Upper lobe of left lung (tissue), 4 donors: Measurements from ENCODE around the gene ALDOB.

Experiments
- CTCF ChIP-seq, 6 experiments: fragments of 450-650 bp in 4 of 6; fragments of 200-600 bp in 2 of 6; sonication (generic) in 2 of 6; IDR thresholded peaks; one replicate each; pipeline ENCODE4 v1.5.1; 2016 to 2019; ENCODE audit warnings: antibody characterized with exemption in 6 of 6
- EP300 ChIP-seq, 4 donors: sonication (generic); formaldehyde crosslinking; IDR thresholded peaks; one replicate each; pipeline ENCODE4 v1.5.1; 2017; ENCODE audit warnings: antibody characterized with exemption in 4 of 4, control low read depth in 2 of 4
- POLR2A ChIP-seq, 4 donors: fragments of 450-650 bp; IDR thresholded peaks; one replicate each; pipeline ENCODE4 v1.5.1; 2016 to 2017; ENCODE audit warnings: antibody characterized with exemption in 4 of 4, mild to moderate bottlenecking in 2 of 4
- POLR2AphosphoS5 ChIP-seq, 2 donors: sonication (generic); formaldehyde crosslinking; IDR thresholded peaks; one replicate each; pipeline ENCODE4 v1.5.1; 2017; ENCODE audit warnings: antibody characterized with exemption in 2 of 2

GRCh38 chr9:101477736-101478135, 42.2 kb upstream of the ALDOB start:
- TF ChIP-seq CTCF (IDR thresholded peaks at IDR 0.05): no peak
- TF ChIP-seq POLR2A (IDR thresholded peaks at IDR 0.05): no peak
- no peak for TF ChIP-seq POLR2AphosphoS5 (IDR thresholded peaks at IDR 0.05)
- TF ChIP-seq EP300 (IDR thresholded peaks at IDR 0.05): no peak
